Endothelial cell of umbilical vein (primary cell): ENCODE measurements around the gene ZFYVE21. TPM values are rescaled to one million over a fixed set of nuclear protein-coding genes. Genes with fewer than 3 reads are reported as not detected.

Experiments used
- BruUV-seq: library from RNA; stranded (reverse); fragments of 400-500 nt; replicated peaks from 2 replicates; lab custom pipeline; 2021; lab: Mats Ljungman, UMichigan
- CTCF ChIA-PET: fragments of 300-600, 350-600 bp; sonication (Branson Sonifier 250); formaldehyde crosslinking; loops from one replicate; lab custom pipeline; 2021; ENCODE audit warnings: antibody characterized with exemption, inconsistent platforms; lab: Charles Lee
- POLR2A ChIA-PET: fragments of 300-600, 350-600 bp; sonication (Branson Sonifier 250); formaldehyde crosslinking; loops from one replicate; lab custom pipeline; 2021; ENCODE audit warnings: antibody characterized with exemption, inconsistent platforms; lab: Charles Lee
- DNase-seq: peaks from one replicate; pipeline ENCODE4 v3.0.0-alpha.2; 2011; ENCODE audit warnings: low read depth, low spot score
- FAIRE-seq: peaks from 2 replicates; lab custom pipeline; 2011; peaks lifted over from hg19 to GRCh38; lab: Jason Lieb, UNC
- H2AFZ ChIP-seq: 2 replicates; pipeline ENCODE4 v1.6.0; 2012; ENCODE audit warnings: low read depth, low read length, control low read depth, inconsistent platforms
- H3K27ac ChIP-seq: 2 replicates; pipeline ENCODE4 v1.5.1; 2011; ENCODE audit warnings: low read depth, mild to moderate bottlenecking, control low read depth, low read length, moderate library complexity; ENCODE audit not compliant: insufficient read depth
- H3K27me3 ChIP-seq, 2 experiments: 2 replicates each; pipeline versions ENCODE4 v1.6.0 to v1.6.1; 2011; ENCODE audit warnings: low read length in 2 of 2, mixed read lengths in 1 of 2; ENCODE audit not compliant: control insufficient read depth in 2 of 2, insufficient read depth in 2 of 2
- H3K36me3 ChIP-seq, 2 experiments: 2 replicates in 1 of 2; 3 replicates in 1 of 2; pipeline ENCODE4 v1.5.1; 2011; ENCODE audit warnings: low read length in 2 of 2, mild to moderate bottlenecking in 1 of 2, moderate library complexity in 1 of 2; ENCODE audit not compliant: control insufficient read depth in 2 of 2, insufficient read depth in 2 of 2; ENCODE audit errors: extremely low read depth in 1 of 2
- H3K4me1 ChIP-seq: 3 replicates; pipeline ENCODE4 v1.5.1; 2011; ENCODE audit warnings: mild to moderate bottlenecking, low read length; ENCODE audit not compliant: control insufficient read depth, insufficient read depth; ENCODE audit errors: extremely low read depth
- H3K4me2 ChIP-seq: 2 replicates; pipeline ENCODE4 v1.6.1; 2011; ENCODE audit warnings: low read length, control low read depth, mixed read lengths; ENCODE audit not compliant: insufficient read depth
- H3K4me3 ChIP-seq, 3 experiments: fragments of 200-600 bp in 1 of 3; sonication (generic), shearing (Covaris generic) in 1 of 3; replicated peaks in 1 of 3; 2 replicates each; pipeline ENCODE4 v1.5.1; 2011 to 2016; ENCODE audit warnings: control low read depth in 3 of 3, low read length in 3 of 3, mild to moderate bottlenecking in 2 of 3, inconsistent platforms in 1 of 3, low read depth in 1 of 3, moderate library complexity in 1 of 3; ENCODE audit not compliant: insufficient read depth in 1 of 3
- H3K79me2 ChIP-seq: 2 replicates; pipeline ENCODE4 v1.6.0; 2012; ENCODE audit warnings: low read length, inconsistent platforms; ENCODE audit not compliant: control insufficient read depth, insufficient read depth
- H3K9ac ChIP-seq: replicated peaks from 2 replicates; pipeline ENCODE3; 2011; ENCODE audit warnings: low read length, control low read depth; ENCODE audit not compliant: insufficient read depth; ENCODE audit errors: extremely low read depth
- H3K9me1 ChIP-seq: replicated peaks from 3 replicates; pipeline ENCODE4 v1.6.0; 2011; ENCODE audit warnings: mild to moderate bottlenecking, low read length; ENCODE audit not compliant: control insufficient read depth, insufficient read depth; ENCODE audit errors: extremely low read depth
- H3K9me3 ChIP-seq: replicated peaks from 2 replicates; pipeline ENCODE4 v1.5.1; 2012; ENCODE audit warnings: low read length, inconsistent platforms; ENCODE audit not compliant: control insufficient read depth, insufficient read depth
- H4K20me1 ChIP-seq: replicated peaks from 2 replicates; pipeline ENCODE3; 2011; ENCODE audit warnings: mild to moderate bottlenecking, low read length; ENCODE audit not compliant: control insufficient read depth, insufficient read depth; ENCODE audit errors: extremely low read depth
- EZH2 ChIP-seq: IDR thresholded peaks from 2 replicates; pipeline ENCODE4 v1.6.1; 2012; ENCODE audit warnings: borderline replicate concordance, low read depth, mild to moderate bottlenecking, moderate library complexity, low read length, inconsistent platforms; ENCODE audit not compliant: severe bottlenecking
- FOS ChIP-seq: IDR thresholded peaks from 2 replicates; pipeline ENCODE4 v1.6.1; 2011; ENCODE audit warnings: mild to moderate bottlenecking, low read length, moderate library complexity, borderline replicate concordance; ENCODE audit not compliant: insufficient read depth
- GATA2 ChIP-seq: IDR thresholded peaks from 2 replicates; pipeline ENCODE4 v1.7.0; 2011; ENCODE audit warnings: low read depth, mild to moderate bottlenecking, moderate library complexity, mixed read lengths, low read length; ENCODE audit not compliant: insufficient read length, insufficient read depth
- JUN ChIP-seq: IDR thresholded peaks from 2 replicates; pipeline ENCODE4 v1.6.1; 2011; ENCODE audit warnings: borderline replicate concordance, low read depth; ENCODE audit not compliant: insufficient read length, insufficient read depth
- MYC ChIP-seq: IDR thresholded peaks from one replicate; pipeline ENCODE4 v1.6.1; 2011; ENCODE audit warnings: mild to moderate bottlenecking, low read depth, low read length
- POLR2A ChIP-seq: IDR thresholded peaks from 2 replicates; pipeline ENCODE4 v1.6.1; 2012; ENCODE audit warnings: low read depth, mild to moderate bottlenecking, control low read depth, low read length
- POLR2AphosphoS5 ChIP-seq: IDR thresholded peaks from 2 replicates; pipeline ENCODE4 v1.6.1; 2012; ENCODE audit warnings: low read depth, mild to moderate bottlenecking, control low read depth, low read length, moderate library complexity; ENCODE audit not compliant: insufficient read depth
- dilution Hi-C: fragments of 300-500 bp; cut with MboI; formaldehyde crosslinking; loops from one replicate; pipeline ENCODE4 v1.15.0; 2019; ENCODE audit warnings: low sequenced_read_pairs; ENCODE audit not compliant: extremely low pct_ligation_motif_present
- intact Hi-C: fragments of 100-400 bp; cut with micrococcal nuclease; formaldehyde crosslinking; loops from one replicate; pipeline ENCODE4 v1.10.0; 2022
- polyA plus RNA-seq, 4 experiments: library from polyadenylated mRNA; depleted of rRNA in 3 of 4; stranded (reverse) in 3 of 4; unstranded in 1 of 4; fragments of >200 nt; gene quantifications; 2 replicates each; pipeline versions ENCODE4 v1.2.1 to v1.2.3, GENCODE V29; 2011 to 2012; ENCODE audit warnings: missing spikeins in 1 of 4
- total RNA-seq: library from RNA; stranded (reverse); gene quantifications from 2 replicates; pipeline ENCODE4 v1.2.3, GENCODE V29; 2021
- TF ChIP-seq, protein P1 (sequence below): IDR thresholded peaks from 2 replicates; pipeline ENCODE4 v1.6.1; 2011; ENCODE audit not compliant: insufficient read depth, insufficient read length
- TF ChIP-seq, protein P2 (sequence below), 2 donors: IDR thresholded peaks; 1 replicate in 1 of 2; 2 replicates in 1 of 2; pipeline ENCODE4 v1.5.1; 2011; ENCODE audit warnings: low read length in 2 of 2, mild to moderate bottlenecking in 2 of 2, moderate library complexity in 2 of 2, control low read depth in 1 of 2, inconsistent platforms in 1 of 2, low read depth in 1 of 2; ENCODE audit not compliant: insufficient read depth in 1 of 2; ENCODE audit errors: extremely low read depth in 1 of 2

The ZFYVE21 gene
- total and polyA plus RNA-seq, 2 donors (not counting 3 experiments of a cell fraction or from before 2014, with no cell fraction given), result 54.5 to 98.3 TPM

DNA sequence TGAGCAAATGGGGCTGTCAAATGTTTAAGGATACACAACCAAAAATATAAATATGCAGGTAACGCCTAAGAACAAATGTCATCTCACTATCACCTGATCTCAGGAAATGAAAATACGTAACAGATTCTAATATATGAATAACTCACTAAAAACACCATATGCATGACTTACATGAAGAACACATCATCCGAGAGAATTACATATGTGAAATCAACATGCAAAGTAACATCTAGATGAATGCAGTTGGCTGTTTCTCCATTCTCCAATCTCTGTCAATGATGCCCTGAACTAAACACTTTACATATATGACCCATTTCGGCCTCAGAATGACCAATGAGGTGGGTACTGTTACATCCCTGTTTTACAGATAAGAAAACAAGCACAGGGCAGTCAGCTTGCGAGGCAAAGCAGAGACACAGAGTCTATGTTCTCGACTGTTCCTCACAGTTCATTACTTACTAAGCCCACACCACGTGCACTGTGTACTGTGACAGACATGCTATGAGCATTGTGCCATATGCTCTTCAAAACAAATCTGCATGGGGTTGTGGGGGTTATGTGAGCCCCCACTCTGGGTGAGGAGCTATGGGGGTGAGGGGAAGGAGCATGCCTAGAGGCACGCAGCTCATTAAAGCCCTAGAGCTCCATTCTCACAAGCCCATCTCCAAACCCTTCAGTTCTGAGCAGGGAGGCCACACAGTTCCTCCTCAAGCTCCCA lies 42.6 kb downstream of the ZFYVE21 start:
- no peaks in the 10 kb centered on the region for H3K79me2 ChIP-seq
- ChIA-PET POLR2A (no interaction called here), CTCF (interaction anchor here (0.8 to 1.9 kb wide), 3 partner anchors 8 to 152 kb away, joined by 3 to 4 read pairs (median 3); no protein-coding TSS in a partner anchor)
- no TSS peak for BruUV-seq
- no peak for FAIRE-seq
- H2AFZ ChIP-seq, result no peak overlapping the region
- no peak for DNase-seq
- H3K36me3 ChIP-seq, result no peaks in the 10 kb centered on the region
- TF ChIP-seq, protein P1, sequence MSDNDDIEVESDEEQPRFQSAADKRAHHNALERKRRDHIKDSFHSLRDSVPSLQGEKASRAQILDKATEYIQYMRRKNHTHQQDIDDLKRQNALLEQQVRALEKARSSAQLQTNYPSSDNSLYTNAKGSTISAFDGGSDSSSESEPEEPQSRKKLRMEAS, result no peak
- TF ChIP-seq, protein P2, sequence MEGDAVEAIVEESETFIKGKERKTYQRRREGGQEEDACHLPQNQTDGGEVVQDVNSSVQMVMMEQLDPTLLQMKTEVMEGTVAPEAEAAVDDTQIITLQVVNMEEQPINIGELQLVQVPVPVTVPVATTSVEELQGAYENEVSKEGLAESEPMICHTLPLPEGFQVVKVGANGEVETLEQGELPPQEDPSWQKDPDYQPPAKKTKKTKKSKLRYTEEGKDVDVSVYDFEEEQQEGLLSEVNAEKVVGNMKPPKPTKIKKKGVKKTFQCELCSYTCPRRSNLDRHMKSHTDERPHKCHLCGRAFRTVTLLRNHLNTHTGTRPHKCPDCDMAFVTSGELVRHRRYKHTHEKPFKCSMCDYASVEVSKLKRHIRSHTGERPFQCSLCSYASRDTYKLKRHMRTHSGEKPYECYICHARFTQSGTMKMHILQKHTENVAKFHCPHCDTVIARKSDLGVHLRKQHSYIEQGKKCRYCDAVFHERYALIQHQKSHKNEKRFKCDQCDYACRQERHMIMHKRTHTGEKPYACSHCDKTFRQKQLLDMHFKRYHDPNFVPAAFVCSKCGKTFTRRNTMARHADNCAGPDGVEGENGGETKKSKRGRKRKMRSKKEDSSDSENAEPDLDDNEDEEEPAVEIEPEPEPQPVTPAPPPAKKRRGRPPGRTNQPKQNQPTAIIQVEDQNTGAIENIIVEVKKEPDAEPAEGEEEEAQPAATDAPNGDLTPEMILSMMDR (IDR thresholded peaks at IDR 0.05; ENCODE audit: extremely low read depth in 1 of 2, insufficient read depth in 1 of 2, low read depth in 1 of 2, low read length in 2 of 2), result no peak
- TF ChIP-seq POLR2A (no peak), FOS (no peak), MYC (no peak), POLR2AphosphoS5 (no peak), EZH2 (no peak), JUN (no peak), GATA2 (no peak)
- H3K9ac ChIP-seq, result no peak overlapping the region
- intact Hi-C loops (no loop called here), dilution Hi-C loops (no loop called here)
- H3K27me3 ChIP-seq, result no peaks in the 10 kb centered on the region
- no peaks in the 10 kb centered on the region for H4K20me1 ChIP-seq
- no peak overlapping the region for H3K4me3 ChIP-seq
- no peaks in the 10 kb centered on the region for H3K9me3 ChIP-seq
- H3K4me2 ChIP-seq, result no peak overlapping the region
- no peaks in the 10 kb centered on the region for H3K9me1 ChIP-seq
- H3K4me1 ChIP-seq, result peaks cover 21% of the 10 kb centered on the region
- no peak overlapping the region for H3K27ac ChIP-seq
